ENCODE results near the gene ADARB2.

Gene ADARB2

DNA sequence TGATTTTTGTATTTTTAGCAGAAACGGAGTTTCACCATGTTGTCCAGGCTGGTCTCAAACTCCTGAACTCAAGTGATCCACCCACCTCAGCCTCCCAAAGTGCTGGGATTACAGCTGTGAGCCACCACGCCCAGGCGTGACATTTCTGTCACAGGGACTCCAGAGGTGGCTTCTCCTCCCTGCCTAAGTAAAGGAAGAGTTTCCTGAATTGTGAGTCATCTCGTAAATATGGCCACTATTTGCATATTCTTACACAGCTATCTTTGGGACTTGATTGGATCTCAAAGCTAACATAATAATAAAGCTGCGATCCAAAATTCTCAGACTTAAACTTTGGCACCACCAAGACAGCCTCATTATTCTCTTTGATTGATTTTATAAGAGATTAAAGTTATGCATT lies 50.1 kb downstream of the ADARB2 start:
- no peak overlapping the region for H3K4me3 ChIP-seq (ENCODE audit: low read depth, low read length)

DNA sequence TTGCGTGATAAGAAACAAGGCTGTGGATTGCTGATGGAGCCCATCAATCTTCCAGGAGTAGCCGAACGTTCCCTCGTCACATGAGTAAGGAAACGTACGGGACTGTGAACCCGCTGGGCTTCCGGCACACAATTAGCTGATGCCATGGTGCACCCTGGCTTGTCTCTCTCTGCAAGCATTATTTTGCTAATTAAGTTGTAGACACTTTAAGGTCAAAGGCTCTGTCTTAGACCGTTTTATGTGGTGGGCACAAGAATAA lies 50.9 kb downstream of the ADARB2 start:
- H3K4me3 ChIP-seq (ENCODE audit: low read depth, low read length): no peak overlapping the region

DNA sequence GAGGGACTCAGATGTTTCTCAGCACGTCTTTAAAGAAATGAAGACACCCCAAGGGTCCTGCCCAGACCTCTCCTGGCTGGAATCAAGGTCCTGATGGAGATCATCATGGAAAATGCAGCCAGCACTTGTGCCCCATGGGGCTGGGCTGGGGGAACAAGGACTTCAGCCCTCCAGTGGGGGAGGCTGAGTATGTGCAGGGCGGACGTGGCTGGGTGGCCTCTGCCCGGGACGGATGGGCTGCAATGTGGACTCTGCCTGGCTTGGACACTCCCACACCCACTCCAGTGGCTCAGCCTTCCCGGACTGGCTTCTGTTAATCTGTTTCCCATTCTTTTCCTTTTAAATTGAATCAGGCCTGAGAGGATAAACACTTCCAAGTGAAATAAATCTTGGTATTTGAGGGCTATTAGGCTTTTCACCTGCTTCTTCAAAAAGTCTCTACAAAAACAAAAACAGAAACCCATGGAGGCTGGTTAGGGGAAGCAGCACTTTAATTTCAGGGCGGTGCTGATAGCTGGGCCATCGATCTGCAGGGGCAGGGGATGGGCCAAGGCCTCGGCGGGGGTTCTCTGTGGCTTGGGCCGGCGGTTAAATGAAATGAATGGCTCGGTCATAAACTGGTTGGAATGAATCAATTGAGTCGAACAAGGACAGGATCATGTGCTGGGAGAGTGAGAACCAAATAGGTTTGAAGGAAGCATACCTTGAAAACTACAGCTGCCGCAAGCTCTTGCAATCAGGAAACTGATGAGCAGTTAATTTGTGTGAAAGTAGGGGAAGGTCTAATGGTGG lies 51.4 kb downstream of the ADARB2 start:
- no peak overlapping the region for H3K4me3 ChIP-seq (ENCODE audit: low read depth, low read length)

DNA sequence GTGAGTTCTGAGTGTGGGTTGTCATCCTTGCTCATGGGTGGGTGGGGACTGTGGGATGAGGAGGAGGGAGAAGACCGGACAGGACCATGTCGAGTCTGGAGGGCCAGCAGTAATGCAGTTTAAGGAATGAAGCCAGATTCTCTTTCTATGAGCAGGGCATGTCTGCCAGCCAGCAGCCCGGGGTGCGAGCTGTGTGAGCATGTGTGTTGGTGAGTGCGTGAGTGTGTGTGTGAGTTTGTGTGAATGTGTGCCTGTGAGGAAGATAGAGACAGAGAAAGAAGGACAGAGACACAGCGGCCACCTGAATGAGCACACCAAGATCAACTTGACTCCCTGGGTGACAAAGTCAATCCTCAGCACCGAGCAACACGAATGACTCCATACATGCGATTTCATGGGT lies 52.3 kb downstream of the ADARB2 start:
- H3K4me3 ChIP-seq (ENCODE audit: low read depth, low read length): no peak overlapping the region

DNA sequence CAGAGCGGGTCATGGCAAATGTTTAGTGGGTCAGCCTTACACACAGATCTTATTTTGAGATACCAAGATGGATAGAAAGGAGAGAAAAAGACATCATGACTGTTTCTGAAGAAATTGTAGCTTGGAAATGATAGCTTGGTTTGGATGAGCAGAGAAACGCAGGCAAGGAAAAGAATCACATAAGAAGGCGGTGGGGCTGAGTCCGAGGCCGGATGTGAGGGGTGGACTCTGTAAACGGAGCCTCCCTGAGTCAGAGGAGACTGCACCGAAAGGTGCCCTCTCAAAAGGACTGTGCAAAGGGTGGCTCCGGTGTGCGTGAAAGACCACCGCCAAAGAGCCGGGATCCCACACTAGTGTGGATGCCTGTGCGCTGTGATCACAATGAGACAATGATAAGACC lies 53.7 kb downstream of the ADARB2 start:
- H3K4me3 ChIP-seq (ENCODE audit: low read depth, low read length): no peak overlapping the region

DNA sequence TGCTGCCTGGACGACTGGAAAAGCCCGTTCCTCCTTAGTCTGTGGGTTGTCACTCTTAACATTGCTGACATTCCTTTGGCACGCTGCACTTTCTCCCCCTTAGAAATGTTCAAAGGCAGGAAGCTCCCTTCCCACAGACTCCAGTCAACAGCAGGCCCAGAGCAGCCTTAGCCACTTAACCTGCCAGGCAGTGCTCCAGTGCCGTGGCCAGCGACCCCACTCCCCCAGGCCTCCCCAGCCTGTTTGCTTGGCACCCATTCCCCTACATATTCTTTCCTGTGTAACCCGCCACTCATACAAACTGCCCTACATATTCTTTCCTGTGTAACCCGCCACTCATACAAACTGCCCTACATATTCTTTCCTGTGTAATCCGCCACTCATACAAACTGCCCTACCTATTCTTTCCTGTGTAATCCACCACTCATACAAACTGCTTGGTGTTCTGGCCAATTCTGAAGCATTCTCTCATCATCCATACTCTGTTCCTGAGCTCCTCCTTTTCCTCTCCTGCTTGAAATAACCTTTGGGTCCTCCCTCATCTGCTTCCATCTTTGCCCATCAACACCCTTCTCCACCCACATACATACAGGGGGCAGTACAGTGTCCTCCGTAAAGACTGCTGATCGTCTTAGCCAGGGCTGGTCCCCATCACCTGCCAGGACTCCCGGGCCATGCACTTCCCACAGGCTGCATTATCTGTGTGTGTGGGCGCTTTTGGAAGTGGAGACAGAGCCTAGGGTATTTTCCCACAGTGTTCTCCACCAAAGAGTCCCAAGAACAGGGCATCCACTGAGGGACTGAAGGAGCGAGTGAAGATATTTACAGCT lies 57.3 kb downstream of the ADARB2 start:
- no peak overlapping the region for H3K4me3 ChIP-seq (ENCODE audit: low read depth, low read length)

DNA sequence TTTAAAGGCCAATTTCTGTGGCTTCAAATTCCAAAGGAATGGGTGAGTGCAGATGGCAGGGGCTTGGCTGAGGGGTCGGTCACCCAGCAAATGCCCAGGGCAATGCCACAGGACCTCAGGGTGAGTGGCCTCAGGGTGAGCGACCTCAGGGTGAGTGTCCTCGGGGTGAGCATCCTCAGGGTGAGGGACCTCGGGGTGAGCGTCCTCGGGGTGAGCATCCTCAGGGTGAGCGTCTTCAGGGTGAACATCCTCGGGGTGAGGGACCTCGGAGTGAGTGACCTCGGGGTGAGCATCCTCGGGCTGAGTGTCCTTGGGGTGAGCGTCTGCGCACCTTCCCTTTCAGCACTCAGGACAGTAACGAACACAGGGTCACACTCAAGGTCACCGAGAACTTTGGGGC lies 59.2 kb downstream of the ADARB2 start:
- no peak overlapping the region for H3K4me3 ChIP-seq (ENCODE audit: low read depth, low read length)

DNA sequence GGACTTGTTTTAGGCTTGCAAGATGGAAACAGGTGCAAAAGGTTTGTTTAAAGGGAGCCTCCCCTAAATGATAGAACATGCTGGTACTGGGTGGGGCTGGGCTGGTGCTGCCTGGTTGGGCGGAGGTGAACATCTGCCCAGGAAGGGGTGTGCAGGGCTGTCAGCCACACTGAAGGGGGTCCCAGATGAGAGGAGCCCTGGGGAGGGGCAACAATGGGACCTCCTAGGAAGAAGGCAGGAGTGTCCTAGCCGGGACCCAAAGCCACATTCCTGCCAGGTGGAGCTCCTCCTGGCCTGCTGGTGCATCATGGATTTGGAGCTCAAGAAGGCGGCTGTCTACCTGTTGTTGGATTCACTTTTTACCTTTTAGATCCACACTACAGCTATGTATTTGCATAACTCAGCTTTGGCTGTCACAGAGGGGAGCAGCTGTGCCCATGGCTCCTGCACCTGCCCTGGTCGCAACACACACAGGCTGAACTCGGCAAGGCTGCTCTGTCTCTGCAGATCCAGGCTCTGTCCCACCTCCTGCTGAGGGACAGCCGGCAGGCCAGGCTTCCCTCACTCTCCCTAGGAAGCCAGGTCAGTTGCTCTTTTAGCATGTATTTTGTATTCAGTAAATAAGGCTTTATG lies 59.9 kb downstream of the ADARB2 start:
- no peak overlapping the region for H3K4me3 ChIP-seq (ENCODE audit: low read depth, low read length)

DNA sequence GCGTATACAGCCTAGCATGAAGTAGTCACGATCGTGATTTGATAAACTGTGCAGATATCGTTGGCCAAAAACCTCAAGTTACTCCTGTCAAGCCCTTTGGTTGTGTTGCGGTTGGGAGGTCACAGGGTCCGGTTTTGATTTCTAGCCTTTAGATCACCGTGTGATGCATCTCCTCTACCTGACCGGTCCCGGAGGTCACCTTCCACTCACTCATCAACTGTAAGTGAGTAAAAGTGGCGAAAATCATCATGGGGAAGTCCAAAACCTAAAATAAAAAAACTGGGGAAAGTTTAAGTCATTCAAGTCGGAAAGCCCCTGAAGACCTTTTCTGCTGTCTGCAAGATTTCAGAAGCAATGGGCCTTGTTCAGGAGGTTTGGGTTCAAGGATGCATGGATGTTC lies 62.8 kb downstream of the ADARB2 start:
- H3K4me3 ChIP-seq (ENCODE audit: low read depth, low read length): no peak overlapping the region

DNA sequence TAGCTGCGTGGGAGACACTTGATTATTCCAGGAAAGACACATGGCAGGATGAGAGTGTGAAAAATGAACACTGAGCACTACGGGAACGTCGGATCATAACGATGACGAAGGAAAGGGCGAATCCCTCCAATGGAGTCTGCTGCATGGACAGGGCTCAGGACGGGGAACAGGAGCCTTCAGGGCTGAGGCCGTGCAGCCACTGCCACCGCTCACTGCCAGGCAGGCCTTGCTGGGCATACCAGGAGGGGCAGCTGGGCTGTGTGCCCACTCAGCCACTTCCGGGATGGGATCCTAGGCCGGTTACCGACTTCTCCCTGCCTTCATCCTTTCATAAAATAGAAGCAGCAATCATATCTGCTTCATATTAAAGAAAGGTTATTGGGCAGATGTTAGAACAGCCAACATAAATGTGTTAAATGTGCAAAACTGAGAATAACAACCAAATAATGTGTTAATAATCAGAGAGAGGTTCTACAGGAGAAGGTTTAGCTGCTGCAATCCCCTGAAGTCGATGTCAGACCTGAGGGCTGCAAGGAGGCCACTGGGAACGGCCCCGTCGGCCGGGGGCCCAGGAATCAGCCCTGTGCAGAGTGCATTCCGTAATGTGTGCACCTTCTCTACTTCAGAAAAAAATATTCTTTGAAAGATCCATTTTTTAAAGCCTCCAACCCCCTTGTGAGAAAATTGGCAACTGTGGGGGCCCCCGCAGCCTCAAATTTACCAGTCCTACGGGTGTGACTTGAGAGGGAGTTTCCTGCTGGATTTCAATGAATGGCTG lies 63.6 kb downstream of the ADARB2 start:
- no peak overlapping the region for H3K4me3 ChIP-seq (ENCODE audit: low read depth, low read length)

DNA sequence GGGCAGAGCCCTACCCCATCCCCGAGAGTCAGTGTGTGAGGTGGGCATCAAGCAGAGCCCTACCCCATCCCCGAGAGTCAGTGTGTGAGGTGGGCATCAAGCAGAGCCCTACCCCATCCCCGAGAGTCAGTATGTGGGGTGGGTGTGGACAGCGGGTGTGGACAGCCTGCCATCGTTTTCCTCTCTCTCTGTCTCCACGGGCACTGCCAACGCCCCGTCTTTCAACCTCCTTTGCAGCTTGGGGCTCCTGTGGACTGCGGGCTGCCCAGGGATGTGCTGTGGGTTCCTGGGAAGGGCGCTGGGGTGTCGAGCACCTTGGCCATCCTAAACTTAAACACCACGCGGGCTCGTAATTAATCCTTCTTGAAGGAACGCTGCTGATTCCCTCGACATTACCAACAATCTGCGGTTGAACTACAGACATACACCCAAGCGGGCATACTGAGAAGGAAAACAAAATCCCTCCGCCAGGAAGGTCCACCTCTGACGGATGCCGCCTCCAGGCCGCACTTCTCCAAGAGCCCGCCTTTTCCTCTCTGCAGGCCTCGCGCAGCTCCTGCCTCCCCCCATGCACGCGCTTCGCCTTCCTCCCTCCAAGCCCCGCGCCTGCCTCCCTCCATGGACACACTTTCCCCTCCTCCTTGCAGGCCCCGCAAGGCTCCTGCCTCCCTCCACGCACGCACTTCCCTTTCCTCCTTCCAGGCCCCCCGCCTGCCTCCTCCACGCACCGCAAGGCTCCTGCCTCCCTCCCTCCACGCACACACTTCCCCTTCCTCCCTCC lies 65.1 kb downstream of the ADARB2 start:
- H3K4me3 ChIP-seq (ENCODE audit: low read depth, low read length): no peak overlapping the region

DNA sequence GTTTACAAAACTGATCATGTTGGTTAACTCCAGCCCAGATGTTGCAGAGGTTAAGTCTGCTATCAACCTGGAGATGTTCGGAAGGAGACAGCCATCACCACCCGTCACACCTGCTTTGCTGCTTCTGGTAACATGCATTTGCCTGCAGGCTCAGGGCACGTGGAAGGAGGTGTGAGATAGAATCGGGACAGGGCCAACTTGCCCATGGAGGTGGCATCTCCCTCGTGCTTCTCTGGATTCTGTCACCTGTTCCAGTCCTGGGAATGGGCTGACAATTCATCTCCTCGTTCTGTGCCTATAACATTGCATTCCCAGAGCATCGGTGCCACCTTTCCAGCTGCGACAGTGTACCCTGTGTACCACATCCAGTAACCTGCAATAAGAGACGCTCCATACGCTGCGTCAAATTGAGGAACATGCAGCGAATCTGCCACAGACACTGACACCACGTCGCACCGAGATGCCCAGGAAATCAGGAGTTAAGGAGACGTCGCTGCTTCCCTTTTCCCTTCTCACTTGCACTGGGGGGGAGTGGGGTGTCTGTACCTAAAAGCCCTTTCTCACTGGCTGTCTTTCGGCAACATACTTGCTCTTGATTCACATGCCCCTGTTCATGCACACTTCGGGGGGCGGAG lies 65.8 kb downstream of the ADARB2 start:
- no peak overlapping the region for H3K4me3 ChIP-seq (ENCODE audit: low read depth, low read length)

DNA sequence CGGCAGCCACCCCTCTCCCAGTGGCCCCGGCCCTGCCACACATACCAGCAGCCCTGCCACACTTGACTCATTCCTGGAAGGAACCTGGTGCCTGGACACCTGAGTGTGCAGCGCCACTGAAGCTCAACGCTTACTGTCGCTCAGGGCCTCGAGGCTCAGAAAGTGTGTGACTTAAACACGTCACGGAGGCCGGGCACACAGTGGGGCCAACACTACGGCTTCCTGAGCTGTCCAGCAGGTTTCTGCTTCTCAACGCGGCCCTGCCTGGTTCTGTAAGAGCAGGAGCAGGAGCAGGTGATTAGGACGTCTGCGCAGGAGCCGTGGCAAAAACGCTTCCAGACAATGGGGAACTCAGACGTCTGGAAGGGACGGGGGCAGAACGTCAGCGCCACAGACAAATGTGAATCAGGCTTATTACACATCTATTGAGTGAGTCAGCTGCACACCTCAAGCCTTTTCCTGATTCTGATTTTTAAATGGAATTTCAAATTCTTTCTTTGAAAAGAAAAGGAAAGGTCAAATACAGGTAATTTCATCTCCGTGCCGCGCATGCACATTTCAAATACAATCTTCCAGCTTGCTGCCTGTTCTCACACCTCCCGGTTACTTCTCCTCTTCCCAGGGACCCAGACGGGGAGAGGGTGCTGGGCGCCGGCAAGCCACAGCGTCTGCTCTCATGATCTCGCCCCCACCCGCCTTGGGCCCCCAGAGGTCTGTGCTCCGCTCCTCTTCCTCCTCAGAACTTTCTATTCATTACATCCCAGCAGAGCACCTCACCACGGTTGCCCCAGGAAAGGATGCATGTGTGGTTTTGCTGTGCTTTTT lies 66.6 kb downstream of the ADARB2 start:
- H3K4me3 ChIP-seq (ENCODE audit: low read depth, low read length): no peak overlapping the region

DNA sequence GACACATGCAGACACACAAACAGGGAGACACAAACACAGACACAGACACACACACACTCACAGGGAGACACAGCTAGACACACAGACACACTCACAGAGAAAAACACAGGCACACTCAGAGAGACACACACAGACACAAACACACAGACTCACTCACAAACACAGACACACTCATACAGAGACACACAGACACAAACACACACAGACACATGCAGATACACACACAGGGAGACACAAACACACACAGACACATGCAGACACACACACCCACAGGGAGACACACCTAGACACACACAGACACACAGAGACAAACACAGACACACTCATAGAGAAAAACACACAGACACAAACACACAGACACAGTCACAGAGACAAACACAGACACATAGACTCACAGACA lies 67.9 kb downstream of the ADARB2 start:
- H3K4me3 ChIP-seq (ENCODE audit: low read depth, low read length): no peak overlapping the region

DNA sequence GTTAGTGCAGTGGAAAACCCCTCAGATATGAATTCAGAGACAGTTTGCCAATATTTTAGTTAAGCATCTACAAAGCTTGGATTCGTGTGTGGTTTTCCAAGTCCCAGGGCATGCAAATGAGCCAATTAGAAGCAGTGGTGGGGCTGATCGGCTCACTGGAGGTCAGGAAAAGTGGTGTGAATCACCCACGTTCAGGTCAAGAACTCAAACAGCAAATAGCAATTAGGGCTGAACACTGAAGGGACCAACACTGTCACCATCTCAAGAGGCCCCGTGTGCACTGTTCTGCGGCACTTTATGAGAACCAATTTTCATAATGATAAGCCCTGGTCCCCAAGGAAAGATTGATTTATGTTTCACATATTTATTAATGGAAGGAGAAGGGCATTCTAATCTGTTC lies 68.9 kb downstream of the ADARB2 start:
- H3K4me3 ChIP-seq (ENCODE audit: low read depth, low read length): no peak overlapping the region

DNA sequence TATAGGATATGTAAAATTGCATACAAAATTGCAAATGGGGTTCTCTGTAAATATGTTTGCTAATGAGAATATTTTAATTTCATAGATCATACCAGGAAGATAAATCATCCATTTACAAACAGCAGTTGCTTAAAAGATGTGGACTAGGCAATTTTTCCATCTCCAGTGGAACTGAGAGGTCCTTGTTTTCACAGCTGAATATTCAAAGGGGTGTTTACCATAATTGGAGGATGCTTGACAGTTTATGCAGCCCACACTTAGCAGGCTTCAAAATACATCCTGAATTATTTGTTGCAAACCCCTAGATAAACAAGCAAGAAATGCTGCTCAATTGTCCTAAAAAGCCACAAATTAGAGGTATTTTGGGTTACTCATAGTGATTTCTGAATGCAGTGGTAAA lies 69.9 kb downstream of the ADARB2 start:
- H3K4me3 ChIP-seq (ENCODE audit: low read depth, low read length): no peak overlapping the region

DNA sequence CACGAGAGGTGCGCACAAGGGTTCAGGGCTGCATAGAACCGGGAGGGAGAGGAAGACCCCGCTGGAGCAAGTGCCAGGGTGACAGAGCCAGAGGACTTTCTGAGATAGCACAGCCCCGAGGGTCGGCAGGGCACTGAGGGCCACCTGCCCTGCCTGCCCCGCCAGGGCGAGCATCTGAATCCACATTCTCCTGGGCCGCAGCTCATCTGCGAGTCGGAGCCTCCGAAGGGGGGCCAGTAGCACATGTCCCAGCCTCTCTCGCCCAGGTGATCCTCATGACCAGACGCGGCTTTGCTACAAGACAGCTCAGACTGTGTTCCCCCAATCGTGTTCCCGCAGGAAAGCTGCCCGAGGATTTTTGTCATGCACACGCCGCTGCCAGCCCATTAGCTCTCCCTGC lies 71.2 kb downstream of the ADARB2 start:
- no peak overlapping the region for H3K4me3 ChIP-seq (ENCODE audit: low read depth, low read length)

DNA sequence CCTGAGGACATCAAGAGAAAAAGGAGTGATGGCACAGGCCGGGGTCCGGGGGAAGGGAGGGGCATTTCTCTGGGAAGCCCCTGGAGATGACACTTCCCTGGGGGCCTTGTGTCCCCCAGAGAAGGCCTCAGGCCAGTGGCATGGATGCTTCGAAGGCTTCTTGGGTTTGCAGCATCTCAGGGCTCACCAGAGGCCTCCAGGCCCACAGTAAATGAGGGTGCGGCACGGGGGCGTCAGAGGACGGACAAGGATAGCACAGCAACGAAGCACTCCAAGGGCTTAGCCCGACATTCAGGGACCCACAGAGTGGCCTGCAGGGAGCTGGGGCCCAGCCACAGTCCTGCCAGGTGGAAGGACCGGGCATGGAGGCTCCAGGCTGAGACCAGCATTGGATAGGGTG lies 71.6 kb downstream of the ADARB2 start:
- no peak overlapping the region for H3K4me3 ChIP-seq (ENCODE audit: low read depth, low read length)

DNA sequence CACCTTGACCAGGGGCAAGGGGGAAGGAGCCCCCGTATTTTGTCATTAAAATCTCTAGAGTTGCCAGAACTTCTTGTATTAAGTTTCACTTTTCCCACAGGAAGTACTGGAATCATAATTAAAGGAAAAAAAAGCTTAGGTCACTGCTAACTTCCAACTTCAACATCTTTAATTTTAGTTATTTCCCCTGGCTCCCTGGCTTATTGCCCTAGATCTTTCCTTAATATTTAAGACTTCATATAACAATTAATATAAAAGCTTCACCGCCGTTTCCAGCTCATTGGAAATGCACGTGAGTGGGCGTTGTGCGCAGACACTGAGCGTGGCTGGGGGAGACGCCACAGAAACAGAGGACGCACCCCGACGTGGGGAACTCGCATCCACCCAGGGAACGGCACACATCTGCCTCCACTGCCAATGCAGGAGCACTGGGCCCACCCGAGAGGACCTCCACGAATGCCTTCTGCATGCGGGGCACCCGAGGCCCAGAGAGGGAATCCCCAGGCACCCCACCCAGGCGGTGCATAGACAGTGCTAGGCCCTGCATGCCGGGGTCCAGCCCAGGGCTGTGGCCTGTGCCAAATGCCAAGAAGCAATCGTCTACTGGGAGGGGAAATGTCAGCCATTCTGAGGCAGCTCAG lies 72.2 kb downstream of the ADARB2 start:
- no peak overlapping the region for H3K4me3 ChIP-seq (ENCODE audit: low read depth, low read length)
